Tibial artery (tissue), 4 donors: Measurements from ENCODE around the gene BBOF1.
"Not testable (repeated sequence)": the region's sequence is repeated elsewhere in the genome, so short reads cannot be mapped to it uniquely, and the experiment has no call there.

ENCODE experiments used
- DNase-seq, 2 donors: peaks; one replicate each; pipeline ENCODE4 v3.0.0-alpha.2; 2019
- H3K27ac ChIP-seq, 2 donors: fragments of 200-600 bp; sonication (generic) in 1 of 2; 1 replicate in 1 of 2; 2 replicates in 1 of 2; pipeline ENCODE4 v1.5.1; 2018 to 2019; ENCODE audit warnings: mild to moderate bottlenecking in 1 of 2
- H3K27me3 ChIP-seq, 2 donors: fragments of 200-600 bp; sonication (generic) in 1 of 2; one replicate each; pipeline versions ENCODE4 v1.5.1 to v1.6.0; 2016 to 2019
- H3K36me3 ChIP-seq, 3 donors: fragments of 200-600 bp; sonication (generic) in 2 of 3; one replicate each; pipeline ENCODE4 v1.5.1; 2016 to 2019; ENCODE audit warnings: mild to moderate bottlenecking in 2 of 3
- H3K4me1 ChIP-seq, 4 donors: fragments of 200-600 bp; sonication (generic) in 2 of 4; 1 replicate in 3 of 4; 2 replicates in 1 of 4; pipeline ENCODE4 v1.5.1; 2016 to 2019
- H3K4me3 ChIP-seq, 2 donors: fragments of 200-600 bp; sonication (generic) in 1 of 2; 1 replicate in 1 of 2; 2 replicates in 1 of 2; pipeline ENCODE4 v1.5.1; 2018 to 2019; ENCODE audit warnings: mild to moderate bottlenecking in 2 of 2
- H3K9me3 ChIP-seq, 3 donors: fragments of 200-600 bp; sonication (generic) in 1 of 3; one replicate each; pipeline ENCODE4 v1.5.1; 2016 to 2019
- CTCF ChIP-seq, 2 experiments: fragments of 200-600 bp in 1 of 2; fragments of 450-650 bp in 1 of 2; IDR thresholded peaks; one replicate each; pipeline ENCODE4 v1.5.1; 2017 to 2019; ENCODE audit warnings: antibody characterized with exemption in 2 of 2, mild to moderate bottlenecking in 1 of 2, moderate library complexity in 1 of 2
- intact Hi-C: fragments of 100-400 bp; cut with DNase I; formaldehyde crosslinking; loops from one replicate; pipeline ENCODE4 v1.15.0; 2023; ENCODE audit warnings: low total_unique reads

BBOF1 gene

GRCh38 chr14:73998726-73999125 lies 20.4 kb upstream of the BBOF1 start:
- no peaks in the 10 kb centered on the region for H3K4me1 ChIP-seq
- H3K36me3 ChIP-seq = peaks cover 4 to 26% (median 7%) of the 10 kb centered on the region in 3 donors
- intact Hi-C loops = no loop called here
- TF ChIP-seq CTCF (IDR thresholded peaks at IDR 0.05) = no peak
- H3K27ac ChIP-seq = no peak overlapping the region
- no peak overlapping the region for H3K4me3 ChIP-seq
- no peaks in the 10 kb centered on the region for H3K27me3 ChIP-seq
- no peaks in the 10 kb centered on the region for H3K9me3 ChIP-seq
- DNase-seq = no peak

GRCh38 chr14:74005664-74006063 lies 13.5 kb upstream of the BBOF1 start:
- intact Hi-C loops, H3K27me3 ChIP-seq, H3K4me3 ChIP-seq, H3K9me3 ChIP-seq, H3K4me1 ChIP-seq, H3K27ac ChIP-seq, DNase-seq: not testable (repeated sequence)
- peaks cover 13 to 51% (median 17%) of the 10 kb centered on the region in 3 donors for H3K36me3 ChIP-seq

- no peaks in the 10 kb centered on the region for H3K4me1 ChIP-seq
- H3K9me3 ChIP-seq = no peaks in the 10 kb centered on the region
- H3K36me3 ChIP-seq = peaks cover 13 to 59% (median 19%) of the 10 kb centered on the region in 3 donors
- no peak overlapping the region for H3K27ac ChIP-seq
- TF ChIP-seq CTCF (IDR thresholded peaks at IDR 0.05) = no peak
- DNase-seq = no peak
- H3K4me3 ChIP-seq = no peak overlapping the region
- intact Hi-C loops = no loop called here
- H3K27me3 ChIP-seq = no peaks in the 10 kb centered on the region
These were observed 10.2 kb upstream of the BBOF1 start for GRCh38 chr14:74008843-74009499.

- Histone ChIP-seq H3K9me3 (no peaks in the 10 kb centered on the region), H3K4me1 (peaks cover 0 to 5% (median 4%) of the 10 kb centered on the region in 4 donors), H3K4me3 (no peak overlapping the region), H3K36me3 (peaks cover 9 to 37% (median 14%) of the 10 kb centered on the region in 3 donors), H3K27ac (no peak overlapping the region), H3K27me3 (no peaks in the 10 kb centered on the region)
- intact Hi-C loops = no loop called here
- DNase-seq = no peak
- TF ChIP-seq CTCF (IDR thresholded peaks at IDR 0.05) = no peak
These were observed 4.8 kb upstream of the BBOF1 start for GRCh38 chr14:74014299-74014698.

- Histone ChIP-seq H3K9me3 (no peaks in the 10 kb centered on the region), H3K4me3 (no peak overlapping the region), H3K36me3 (peaks cover under 1 to 28% (median 7%) of the 10 kb centered on the region in 3 donors), H3K27ac (no peak overlapping the region), H3K27me3 (no peaks in the 10 kb centered on the region), H3K4me1 (peaks cover 0 to 13% (median 6%) of the 10 kb centered on the region in 4 donors)
- TF ChIP-seq CTCF (IDR thresholded peaks at IDR 0.05) = no peak
- no peak for DNase-seq
- intact Hi-C loops = no loop called here
These were observed 4.0 kb upstream of the BBOF1 start for GRCh38 chr14:74015176-74015575.

GRCh38 chr14:74015963-74016362 lies 3.2 kb upstream of the BBOF1 start:
- no peak for TF ChIP-seq CTCF (IDR thresholded peaks at IDR 0.05)
- Histone ChIP-seq H3K4me3 (no peak overlapping the region), H3K4me1 (peaks cover 0 to 13% (median 6%) of the 10 kb centered on the region in 4 donors), H3K27me3 (no peaks in the 10 kb centered on the region), H3K36me3 (peaks cover 0 to 21% (median 0%) of the 10 kb centered on the region in 3 donors), H3K9me3 (no peaks in the 10 kb centered on the region), H3K27ac (no peak overlapping the region)
- intact Hi-C loops = no loop called here
- DNase-seq = no peak
